Measurements from ENCODE around the gene ZFYVE19.

The ZFYVE19 gene

DNA sequence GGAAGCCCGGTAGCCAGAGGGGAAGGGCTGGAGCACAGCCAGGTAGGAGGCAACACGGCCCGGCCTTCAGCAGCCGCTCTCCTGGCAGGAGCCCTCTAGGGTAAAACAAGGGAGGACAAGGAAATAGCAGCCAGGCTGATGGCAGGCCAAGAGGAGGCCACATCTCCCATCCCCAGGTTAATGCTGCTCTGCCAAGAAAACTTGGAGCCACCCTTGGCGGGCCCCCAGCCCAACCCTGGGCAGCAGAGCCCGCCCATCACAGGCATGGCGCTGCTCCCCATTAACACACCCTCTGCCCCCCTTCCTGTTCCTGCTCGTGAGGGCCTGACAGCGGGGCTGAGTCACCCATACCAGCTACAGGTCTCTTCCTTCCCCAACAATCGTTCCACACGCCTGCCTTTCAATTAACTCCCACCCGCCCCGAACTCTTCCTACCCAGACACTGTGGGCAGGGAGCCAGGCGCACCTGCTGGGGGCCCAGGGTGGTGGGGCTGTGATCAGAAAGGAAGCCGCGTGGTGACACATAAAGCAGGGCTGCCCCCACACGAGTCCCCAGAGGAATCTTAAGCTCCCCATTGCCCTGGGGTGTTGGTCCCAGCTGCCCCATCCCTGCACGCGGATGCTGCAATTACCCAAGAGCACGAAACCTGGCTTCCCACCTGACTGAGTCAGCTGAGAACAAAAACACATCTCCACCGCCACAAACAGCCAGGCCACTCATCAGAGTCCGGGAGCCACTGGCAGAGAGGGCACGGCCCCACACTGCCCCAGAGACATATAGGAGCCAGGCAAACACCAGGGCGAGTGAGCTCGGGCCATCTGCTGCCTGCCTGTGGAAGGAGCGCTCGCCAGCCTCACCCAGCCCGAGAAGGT lies 37.4 kb upstream of the ZFYVE19 start, which contains the start of gene C15orf62:
Gene C15orf62 (plus strand): TSS at position 707 of the 873 bp plus-strand sequence. CDS start 516 bp downstream, outside the sequence.
- H3K4me2 ChIP-seq (ENCODE audit: low read depth, low read length), result no peak within 1 kb of the TSS
- TF ChIP-seq, protein P1, sequence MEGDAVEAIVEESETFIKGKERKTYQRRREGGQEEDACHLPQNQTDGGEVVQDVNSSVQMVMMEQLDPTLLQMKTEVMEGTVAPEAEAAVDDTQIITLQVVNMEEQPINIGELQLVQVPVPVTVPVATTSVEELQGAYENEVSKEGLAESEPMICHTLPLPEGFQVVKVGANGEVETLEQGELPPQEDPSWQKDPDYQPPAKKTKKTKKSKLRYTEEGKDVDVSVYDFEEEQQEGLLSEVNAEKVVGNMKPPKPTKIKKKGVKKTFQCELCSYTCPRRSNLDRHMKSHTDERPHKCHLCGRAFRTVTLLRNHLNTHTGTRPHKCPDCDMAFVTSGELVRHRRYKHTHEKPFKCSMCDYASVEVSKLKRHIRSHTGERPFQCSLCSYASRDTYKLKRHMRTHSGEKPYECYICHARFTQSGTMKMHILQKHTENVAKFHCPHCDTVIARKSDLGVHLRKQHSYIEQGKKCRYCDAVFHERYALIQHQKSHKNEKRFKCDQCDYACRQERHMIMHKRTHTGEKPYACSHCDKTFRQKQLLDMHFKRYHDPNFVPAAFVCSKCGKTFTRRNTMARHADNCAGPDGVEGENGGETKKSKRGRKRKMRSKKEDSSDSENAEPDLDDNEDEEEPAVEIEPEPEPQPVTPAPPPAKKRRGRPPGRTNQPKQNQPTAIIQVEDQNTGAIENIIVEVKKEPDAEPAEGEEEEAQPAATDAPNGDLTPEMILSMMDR (IDR thresholded peaks at IDR 0.05; ENCODE audit: low read length), result no peak
- TF ChIP-seq EZH2 (optimal IDR thresholded peaks at IDR 0.05; ENCODE audit: low read depth, low read length) (no peak), EZH2phosphoT487 (IDR thresholded peaks at IDR 0.05; ENCODE audit: low read length) (no peak)
- no peak within 1 kb of the TSS for H3K27ac ChIP-seq (ENCODE audit: low read length)
- H3K79me2 ChIP-seq (ENCODE audit: low read length), result no peaks in the 10 kb centered on the region
- H3K4me3 ChIP-seq (ENCODE audit: low read length), result no peak within 1 kb of the TSS
- H3K9me2 ChIP-seq (replicated peaks; ENCODE audit: insufficient read depth, low read length), result no peaks in the 10 kb centered on the region
- no peaks in the 10 kb centered on the region for H3K27me3 ChIP-seq (replicated peaks; ENCODE audit: insufficient read depth, low read length)
- H3K9me3 ChIP-seq (replicated peaks; ENCODE audit: insufficient read depth, low read length), result no peaks in the 10 kb centered on the region
- H4K20me1 ChIP-seq (ENCODE audit: insufficient read depth, low read length), result no peaks in the 10 kb centered on the region
- DNase-seq, result no peak
- peaks cover 16% of the 10 kb centered on the region for H3K4me1 ChIP-seq (ENCODE audit: low read length)
- H3F3A ChIP-seq (ENCODE audit: insufficient read depth, low read length), result peaks cover 16% of the 10 kb centered on the region
- H2AFZ ChIP-seq (ENCODE audit: low read length), result no peak within 1 kb of the TSS
- H3K9ac ChIP-seq (ENCODE audit: low read length), result no peak within 1 kb of the TSS
- no peaks in the 10 kb centered on the region for H3K36me3 ChIP-seq (replicated peaks; ENCODE audit: insufficient read depth, low read length)

DNA sequence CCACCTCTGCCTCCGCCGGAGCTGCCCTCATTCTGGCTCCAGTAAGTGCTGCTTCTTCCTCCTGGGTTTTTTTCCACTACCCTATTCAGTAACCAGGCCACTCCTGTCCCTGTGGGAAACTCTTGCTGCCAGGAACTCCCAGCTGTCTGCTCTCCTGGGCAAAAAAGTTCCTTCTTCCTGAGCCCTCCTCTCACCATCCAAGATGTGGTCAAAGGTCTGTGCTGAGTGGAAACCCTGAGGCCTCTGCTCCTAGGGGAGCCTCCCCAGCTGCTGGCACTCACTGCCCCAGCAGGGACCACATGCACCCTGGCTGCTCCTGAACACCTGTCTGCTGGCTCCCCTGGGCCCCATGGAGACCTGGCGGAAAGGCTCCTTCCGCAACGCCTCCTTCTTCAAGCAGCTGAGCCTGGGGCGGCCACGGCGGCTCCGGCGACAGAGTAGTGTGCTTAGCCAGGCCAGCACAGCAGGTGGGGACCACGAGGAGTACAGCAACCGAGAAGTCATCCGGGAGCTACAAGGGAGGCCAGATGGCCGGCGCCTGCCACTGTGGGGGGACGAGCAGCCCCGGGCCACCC lies 36.7 kb upstream of the ZFYVE19 start:
- Histone ChIP-seq H3K9me3 (replicated peaks; ENCODE audit: insufficient read depth, low read length) (no peaks in the 10 kb centered on the region), H3K9me2 (replicated peaks; ENCODE audit: insufficient read depth, low read length) (no peaks in the 10 kb centered on the region), H3K79me2 (ENCODE audit: low read length) (no peaks in the 10 kb centered on the region), H3K36me3 (replicated peaks; ENCODE audit: insufficient read depth, low read length) (no peaks in the 10 kb centered on the region), H3K4me1 (ENCODE audit: low read length) (peaks cover 9% of the 10 kb centered on the region), H3K4me2 (ENCODE audit: low read depth, low read length) (no peak overlapping the region), H3K27me3 (replicated peaks; ENCODE audit: insufficient read depth, low read length) (no peaks in the 10 kb centered on the region), H3K4me3 (ENCODE audit: low read length) (no peak overlapping the region), H3K9ac (ENCODE audit: low read length) (no peak overlapping the region), H4K20me1 (ENCODE audit: insufficient read depth, low read length) (no peaks in the 10 kb centered on the region), H3F3A (ENCODE audit: insufficient read depth, low read length) (peaks cover 8% of the 10 kb centered on the region), H2AFZ (ENCODE audit: low read length) (no peak overlapping the region), H3K27ac (ENCODE audit: low read length) (no peak overlapping the region)
- no peak for DNase-seq
- TF ChIP-seq, protein P1 (IDR thresholded peaks at IDR 0.05; ENCODE audit: low read length), result no peak
- TF ChIP-seq EZH2 (optimal IDR thresholded peaks at IDR 0.05; ENCODE audit: low read depth, low read length), result no peak
- no peak for TF ChIP-seq EZH2phosphoT487 (IDR thresholded peaks at IDR 0.05; ENCODE audit: low read length)

DNA sequence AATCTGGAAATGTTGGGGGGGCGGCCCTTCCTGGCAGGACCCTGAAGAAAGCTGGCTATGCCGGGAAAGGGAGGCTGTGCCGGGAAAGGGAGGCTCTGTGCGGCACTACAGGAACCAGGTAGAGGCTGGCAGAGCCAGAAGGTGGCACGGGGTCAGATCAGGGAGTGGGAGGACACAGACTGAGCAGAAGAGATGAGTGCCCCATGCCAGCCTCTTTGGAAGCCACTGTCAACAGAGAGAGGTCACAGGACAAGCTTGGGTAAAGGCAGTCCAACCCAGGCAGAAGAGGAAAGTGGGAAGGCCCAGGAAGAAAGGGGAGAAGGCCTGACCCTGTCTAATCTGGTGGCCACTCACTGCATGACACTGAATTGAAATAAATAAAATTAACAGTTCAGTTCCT lies 35.6 kb upstream of the ZFYVE19 start:
- Histone ChIP-seq H3K9me2 (replicated peaks; ENCODE audit: insufficient read depth, low read length) (no peaks in the 10 kb centered on the region), H3F3A (ENCODE audit: insufficient read depth, low read length) (no peaks in the 10 kb centered on the region), H3K4me1 (ENCODE audit: low read length) (peaks cover under 1% of the 10 kb centered on the region), H3K36me3 (replicated peaks; ENCODE audit: insufficient read depth, low read length) (no peaks in the 10 kb centered on the region), H2AFZ (ENCODE audit: low read length) (no peak overlapping the region), H3K4me3 (ENCODE audit: low read length) (no peak overlapping the region), H3K9me3 (replicated peaks; ENCODE audit: insufficient read depth, low read length) (no peaks in the 10 kb centered on the region), H3K79me2 (ENCODE audit: low read length) (no peaks in the 10 kb centered on the region), H4K20me1 (ENCODE audit: insufficient read depth, low read length) (no peaks in the 10 kb centered on the region), H3K9ac (ENCODE audit: low read length) (no peak overlapping the region), H3K4me2 (ENCODE audit: low read depth, low read length) (no peak overlapping the region), H3K27ac (ENCODE audit: low read length) (no peak overlapping the region), H3K27me3 (replicated peaks; ENCODE audit: insufficient read depth, low read length) (no peaks in the 10 kb centered on the region)
- TF ChIP-seq, protein P1 (IDR thresholded peaks at IDR 0.05; ENCODE audit: low read length), result no peak
- TF ChIP-seq EZH2phosphoT487 (IDR thresholded peaks at IDR 0.05; ENCODE audit: low read length), result no peak
- TF ChIP-seq EZH2 (optimal IDR thresholded peaks at IDR 0.05; ENCODE audit: low read depth, low read length), result no peak
- no peak for DNase-seq

All from MM.1S (cell line).